HTERT RPE-1 (cell line): ENCODE results near the gene GPD2.

Experiments
- in situ Hi-C: fragments of 300-500 bp; cut with MboI; formaldehyde crosslinking; loops from 4 replicates; pipeline ENCODE4 v1.14.3; 2020; ENCODE audit warnings: low sequenced_read_pairs

Gene GPD2

GRCh38 chr2:156635646-156636045 lies 199.5 kb downstream of the GPD2 start:
- in situ Hi-C loops = no loop called here
